NCI-H2081 treated with DMSO at 0.1 percent for 48 hours (cell line): ENCODE results near the gene UPK3A.
A peak's percentile ranks its signal among the peaks of the same experiment; 100 is the strongest.
"Not testable (repeated sequence)": the region's sequence is repeated elsewhere in the genome, so short reads cannot be mapped to it uniquely, and the experiment has no call there.

Experiments used
- DNase-seq: peaks from one replicate; lab custom pipeline; 2025; lab: John Stamatoyannopoulos, UW

Gene UPK3A

DNA sequence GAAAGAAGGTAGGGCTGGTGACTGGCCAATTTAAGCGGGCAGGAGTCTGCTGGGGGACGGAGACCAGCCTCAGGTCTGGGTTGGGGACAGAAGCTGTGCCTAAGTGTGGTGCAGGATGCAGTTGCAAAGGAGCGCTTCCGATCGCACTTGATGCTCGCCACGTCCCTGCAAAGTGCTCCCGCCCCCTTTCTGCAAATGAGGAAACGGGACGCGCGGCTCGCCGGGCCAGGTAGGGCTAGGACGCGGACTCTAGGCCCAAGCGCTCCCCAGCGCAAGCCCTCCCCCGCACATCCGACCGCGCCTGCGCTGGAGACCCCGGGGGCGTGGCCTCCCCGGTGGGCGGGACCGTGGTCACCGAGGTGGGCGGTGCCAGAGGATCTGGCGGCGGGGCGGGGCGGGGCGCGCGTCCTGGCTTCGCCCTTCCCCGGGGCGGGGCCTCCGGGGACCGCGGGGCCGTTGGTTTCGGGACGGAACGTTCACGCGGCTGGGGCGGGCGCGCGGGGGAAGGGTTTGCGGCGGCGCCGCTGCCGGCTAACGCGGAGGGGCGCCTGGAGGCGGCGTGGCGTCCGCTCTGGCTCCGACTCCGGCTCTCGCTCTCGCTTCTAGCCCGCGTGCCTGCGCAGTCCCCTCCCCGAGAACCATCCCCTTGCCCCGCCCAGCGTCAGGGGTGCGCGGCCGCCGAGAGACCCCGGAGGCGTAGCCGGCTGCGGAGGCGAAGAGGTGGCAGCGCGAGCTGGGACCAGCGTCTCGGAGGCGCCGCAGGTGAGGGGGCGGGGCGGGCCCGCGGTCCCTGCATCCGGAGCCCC lies 24.9 kb downstream of the UPK3A start, which contains the start of gene FAM118A:
Gene FAM118A (plus strand): TSS at position 513 of the 806 bp plus-strand sequence. CDS start 12,446 bp downstream, outside the sequence.
- peak; percentile 42 for DNase-seq

DNA sequence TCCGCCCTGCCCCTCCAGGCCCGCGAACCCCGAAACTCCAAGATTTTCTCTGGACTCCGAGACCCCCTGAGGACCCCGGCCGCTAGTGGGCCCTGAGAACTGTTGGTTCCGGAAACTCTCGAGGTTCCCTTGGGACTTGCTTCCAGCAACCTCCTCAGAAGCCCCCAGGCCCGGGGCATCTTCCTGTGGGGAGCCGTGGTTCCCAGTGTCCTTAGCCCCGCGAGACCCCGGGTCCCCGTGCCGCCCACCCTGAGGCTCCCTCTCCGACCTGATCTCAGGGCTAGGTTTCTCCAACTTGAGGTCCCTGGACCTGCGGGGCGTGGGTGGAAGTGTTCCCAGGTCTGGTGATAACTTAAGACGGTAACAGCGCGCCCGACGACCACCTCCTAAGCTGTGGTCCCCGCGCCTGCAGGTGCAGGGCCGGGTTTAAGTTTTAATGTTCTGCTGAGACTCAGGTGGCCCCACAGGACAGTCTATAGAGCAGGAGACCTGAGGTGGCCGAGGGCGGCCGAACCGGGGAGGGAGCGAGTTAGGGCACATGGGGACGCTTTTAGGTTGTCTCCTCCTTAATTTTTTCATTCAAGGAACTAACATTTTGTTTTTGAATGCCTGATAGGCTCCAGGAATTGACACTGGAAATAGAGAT lies 25.7 kb downstream of the UPK3A start:
- no peak for DNase-seq

DNA sequence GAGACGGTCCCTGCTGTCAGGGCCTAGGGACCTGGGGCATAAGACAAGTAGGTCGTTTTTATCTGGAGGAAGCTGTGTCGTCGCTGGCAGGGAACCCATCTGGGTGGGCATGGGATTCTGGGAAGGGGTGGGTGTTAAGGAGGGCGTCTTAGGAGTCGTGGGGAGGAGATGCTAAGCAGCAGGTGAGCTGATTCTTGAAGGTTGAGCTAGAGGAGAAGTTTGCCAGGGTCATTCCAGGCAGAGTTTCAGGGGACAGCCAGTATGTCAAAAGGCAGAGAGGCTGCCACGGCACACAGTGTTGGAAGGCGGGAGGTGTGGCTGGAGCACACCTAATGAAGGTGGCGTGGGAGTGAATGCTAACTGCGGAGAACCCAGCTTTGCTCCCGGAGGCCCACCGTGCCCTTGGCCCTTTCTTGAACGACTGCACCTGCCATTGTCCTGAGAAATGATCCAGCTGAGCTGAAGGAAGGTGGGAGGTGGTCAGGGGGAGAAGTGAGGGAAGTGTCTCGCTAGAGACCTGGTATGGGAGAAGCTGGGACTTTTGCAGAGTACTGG lies 26.3 kb downstream of the UPK3A start:
- no peak for DNase-seq

DNA sequence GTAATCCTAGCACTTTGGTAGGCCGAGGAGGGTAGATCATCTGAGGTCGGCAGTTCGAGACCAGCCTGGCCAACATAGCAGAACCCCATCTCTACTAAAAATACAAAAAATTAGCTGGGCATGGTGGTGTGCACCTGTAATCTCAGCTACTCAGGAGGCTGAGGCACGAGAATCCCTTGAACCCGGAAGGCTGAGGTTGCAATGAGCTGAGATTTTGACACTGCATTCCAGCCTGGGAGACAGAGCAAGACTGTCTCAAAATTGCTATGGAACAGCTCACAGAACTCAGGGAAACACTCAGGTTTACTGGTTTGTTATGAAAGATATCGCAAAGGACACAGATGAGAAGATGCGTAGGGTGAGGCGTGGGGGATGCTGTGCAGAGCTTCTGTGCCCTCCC lies 27.7 kb downstream of the UPK3A start:
- DNase-seq = no peak

DNA sequence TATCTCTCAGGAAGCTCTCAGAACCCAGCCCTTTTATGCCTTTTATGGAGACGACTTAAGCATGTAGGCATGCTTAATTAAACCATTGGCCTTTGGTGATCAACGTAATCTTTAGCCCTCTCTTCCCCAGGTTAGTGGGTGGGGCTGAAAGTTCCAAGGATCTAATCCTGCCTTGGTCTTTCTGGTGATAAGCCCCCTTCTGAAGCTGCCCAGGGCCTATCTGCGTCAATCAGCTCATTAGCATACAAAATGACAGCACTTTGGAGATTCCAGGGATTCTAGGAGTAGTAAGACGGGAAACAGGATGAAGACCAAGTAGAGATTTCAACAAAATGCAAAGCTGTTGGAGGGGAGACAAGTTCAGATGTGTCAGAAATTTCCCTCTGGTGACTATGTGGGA lies 28.1 kb downstream of the UPK3A start:
- no peak for DNase-seq

DNA sequence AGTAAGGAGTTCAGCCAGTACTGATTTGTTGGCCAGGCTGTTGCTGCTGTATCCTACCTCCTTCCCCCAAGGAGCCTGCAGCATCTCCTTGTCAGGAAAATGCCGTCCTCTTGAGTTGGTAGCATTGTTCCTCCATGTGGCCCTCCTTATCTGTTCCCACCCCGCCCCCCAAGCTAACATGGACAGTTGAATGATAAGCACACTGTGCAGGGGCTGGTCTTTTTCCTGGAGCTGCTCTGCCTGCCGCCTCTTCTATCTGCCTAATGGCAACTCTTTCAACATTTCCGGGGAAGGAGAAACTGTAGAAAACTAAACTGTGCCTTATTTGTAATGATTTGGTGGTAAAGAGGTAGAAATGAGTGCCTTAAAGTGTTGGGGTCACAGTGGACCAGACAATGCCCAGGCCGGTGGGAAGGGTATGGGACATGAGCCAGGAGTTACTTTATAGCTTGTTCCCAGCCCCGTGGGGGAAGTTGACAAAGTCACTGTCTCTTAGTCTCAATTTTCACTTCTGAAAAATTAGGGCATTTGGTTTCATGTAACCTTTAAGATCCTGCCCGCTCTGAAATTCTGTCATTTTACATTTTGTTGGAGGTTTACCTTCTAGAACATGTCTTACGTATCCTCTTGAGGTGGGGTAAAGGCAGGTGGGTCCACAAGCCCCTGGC lies 29.4 kb downstream of the UPK3A start:
- DNase-seq = no peak

DNA sequence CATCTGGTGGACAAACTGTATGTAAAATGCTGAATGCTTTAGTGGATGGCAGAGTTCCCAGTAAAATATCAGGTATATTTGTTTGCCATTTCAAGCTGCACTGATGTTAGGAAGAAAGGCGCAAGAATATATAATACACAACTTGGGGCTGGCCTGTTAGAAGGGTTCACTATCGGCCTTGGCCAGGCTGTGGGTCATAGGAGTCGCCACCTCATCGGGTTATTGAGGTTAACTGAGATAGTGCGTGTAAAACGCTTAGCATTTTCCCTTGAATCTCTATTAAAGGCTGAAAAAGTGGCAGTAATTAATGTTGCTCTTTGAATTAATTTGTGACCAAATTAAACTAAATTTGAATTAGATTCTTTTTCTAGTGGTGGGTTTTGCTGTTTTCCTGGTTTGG lies 30.0 kb downstream of the UPK3A start:
- no peak for DNase-seq

DNA sequence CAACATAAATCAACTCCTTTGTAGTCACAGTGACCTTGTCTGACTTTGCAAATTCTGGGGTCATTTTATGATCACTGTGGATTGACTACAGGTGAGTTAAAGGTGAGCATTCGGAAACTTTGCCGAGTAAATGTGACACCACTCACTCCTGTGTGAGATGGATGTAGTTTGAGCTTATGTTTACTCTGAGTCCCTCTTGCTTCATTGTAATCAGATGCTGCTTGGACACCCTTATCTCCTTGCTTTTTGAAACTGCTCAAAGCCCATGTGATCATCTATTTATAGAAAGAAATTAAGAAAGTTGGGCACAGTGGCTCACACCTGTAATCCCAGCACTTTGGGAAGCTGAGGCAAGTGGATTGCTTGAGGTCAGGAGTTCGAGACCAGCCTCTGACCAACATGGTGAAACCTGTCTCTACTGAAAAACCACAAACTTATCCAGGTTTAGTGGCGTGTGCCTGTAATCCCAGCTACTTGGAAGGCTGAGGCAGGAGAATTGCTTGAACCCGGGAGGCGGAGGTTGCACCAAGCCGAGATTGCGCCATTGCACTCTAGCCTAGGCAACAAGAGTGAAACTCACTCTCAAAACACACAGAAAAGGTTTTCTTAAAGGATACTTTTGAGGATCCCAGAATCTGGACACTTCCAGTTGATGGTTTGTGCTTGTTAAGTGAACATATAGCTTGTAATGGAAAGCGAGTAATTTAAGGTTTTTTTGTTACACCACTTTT lies 32.2 kb downstream of the UPK3A start:
- no peak for DNase-seq

DNA sequence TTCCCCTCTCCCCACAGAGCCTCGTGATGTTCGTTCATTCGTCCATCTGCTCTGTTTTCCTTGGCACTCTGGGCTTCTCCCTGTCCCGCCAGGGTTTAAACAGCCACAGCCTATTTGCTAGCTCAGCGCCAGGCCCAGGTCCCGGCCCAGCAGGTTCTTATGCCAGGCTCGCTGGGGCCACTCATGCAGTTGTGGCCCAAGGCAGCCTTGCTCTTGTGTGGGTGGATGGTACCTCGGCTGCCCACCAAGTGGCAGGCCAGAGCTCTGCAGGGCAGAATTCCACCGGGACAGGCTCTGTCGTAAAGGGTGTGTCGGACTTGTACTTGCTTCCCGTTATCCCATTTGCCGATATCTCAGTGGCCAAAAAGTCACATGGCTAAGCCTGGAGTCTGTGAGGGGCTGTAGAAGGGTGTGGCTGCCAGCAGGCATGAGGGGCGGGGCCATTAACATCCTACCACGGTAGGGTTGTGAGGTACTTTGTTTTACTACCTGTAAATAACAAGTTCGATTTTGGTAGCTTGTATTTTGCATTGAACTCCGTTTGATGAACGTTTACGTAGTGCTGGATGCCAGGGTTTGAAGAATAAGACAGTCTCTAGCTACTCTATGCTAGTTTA lies 32.9 kb downstream of the UPK3A start:
- no peak for DNase-seq

DNA sequence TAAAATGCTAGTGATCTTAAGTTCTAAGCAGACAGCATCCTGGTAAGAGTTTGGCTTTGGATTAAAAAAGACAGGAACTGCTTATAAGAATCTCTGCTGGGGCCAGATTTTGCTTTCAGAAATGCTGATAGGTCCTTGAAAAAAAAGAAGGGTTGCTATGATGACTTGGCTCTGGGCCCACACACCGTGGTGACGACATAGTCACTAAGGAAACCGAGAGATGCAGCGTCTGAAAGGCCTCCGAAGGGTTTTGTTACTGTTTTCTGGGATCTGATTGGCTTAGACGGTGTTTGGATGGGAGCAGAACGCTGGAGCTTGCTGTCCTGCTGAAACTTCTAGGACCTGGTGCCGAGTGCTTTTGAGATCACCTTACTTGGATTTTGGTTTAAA lies 33.4 kb downstream of the UPK3A start:
- no peak for DNase-seq

DNA sequence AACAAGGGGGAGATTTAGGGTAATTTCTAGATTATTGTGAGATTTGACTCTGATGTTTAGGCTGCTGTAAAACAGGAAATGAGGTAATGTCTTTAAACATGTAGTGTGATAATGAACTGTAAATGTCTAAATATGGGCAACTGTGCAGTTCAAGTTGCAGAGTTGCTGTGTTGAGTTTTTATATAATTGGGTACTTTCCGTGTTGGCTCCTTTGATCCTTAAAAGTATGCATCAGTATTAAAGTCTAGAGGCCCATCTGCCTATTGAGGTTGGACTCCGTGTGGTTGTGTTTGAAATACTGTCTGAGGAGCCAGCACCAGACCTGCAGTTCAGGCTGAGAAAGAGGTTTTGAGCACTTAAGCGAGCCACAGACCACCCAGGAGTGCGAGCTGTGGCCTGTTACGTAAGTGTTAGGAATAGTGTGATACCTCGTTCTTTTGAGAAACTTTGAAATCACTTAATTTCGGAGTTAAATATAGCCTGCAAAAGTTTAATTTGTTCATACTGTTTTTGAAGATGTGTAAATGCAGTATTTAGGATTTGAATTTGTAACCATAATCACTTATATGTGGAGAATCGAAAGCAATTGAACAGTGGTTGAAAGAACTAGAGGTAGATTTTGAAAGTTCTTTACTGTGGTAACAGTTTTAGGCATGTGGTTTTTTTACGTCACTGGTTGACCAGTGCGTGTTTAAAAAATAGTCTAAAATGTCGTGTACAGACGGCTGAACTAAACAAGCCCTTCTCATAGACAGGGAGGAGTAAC lies 34.0 kb downstream of the UPK3A start:
- no peak for DNase-seq

DNA sequence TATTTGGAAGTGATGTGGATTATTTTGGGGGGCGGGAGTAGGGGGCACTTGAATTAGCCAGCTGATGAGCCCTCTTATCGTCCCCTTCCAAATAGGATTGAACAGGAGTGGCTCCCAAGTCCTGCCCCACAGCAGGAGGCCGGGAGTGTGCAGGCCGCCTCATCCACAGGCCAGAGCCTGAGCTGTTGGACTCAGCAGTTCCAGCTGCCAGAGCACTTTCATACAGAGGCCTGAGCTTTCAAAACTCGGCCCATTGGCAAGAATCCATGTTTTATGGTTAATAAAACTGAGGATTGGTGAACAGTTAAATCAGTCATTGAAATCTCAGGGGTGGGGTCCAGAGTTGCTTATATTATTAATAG lies 34.6 kb downstream of the UPK3A start:
- no peak for DNase-seq

DNA sequence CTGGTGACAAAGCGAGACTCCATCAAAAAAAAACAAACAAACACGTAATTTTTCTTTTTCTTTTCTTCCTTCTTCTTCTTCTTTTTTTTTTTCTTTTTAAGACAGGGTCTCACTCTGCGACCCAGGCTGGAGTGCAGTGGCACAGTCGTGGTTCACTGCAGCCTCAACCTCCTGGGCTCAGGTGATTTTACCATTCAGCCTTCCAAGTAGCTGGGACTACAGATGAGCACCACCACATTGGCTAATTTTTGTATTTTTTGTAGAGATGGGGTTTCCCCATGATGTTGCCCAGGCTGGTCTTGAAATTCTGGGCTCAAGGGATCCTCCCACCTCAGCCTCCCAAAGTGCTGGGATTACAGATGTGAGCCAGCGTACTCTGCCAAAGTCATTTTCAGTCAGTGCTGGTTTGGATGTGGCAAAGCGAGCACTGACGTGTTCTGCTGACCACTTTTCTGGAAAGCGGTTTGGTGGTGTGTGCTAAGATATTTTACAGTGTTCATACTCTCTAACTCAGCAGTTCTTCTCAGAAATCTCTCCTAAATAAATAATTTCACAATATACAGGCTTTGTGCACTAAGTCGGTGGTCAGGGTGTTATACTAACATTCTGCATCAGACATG lies 35.7 kb downstream of the UPK3A start:
- no peak for DNase-seq

DNA sequence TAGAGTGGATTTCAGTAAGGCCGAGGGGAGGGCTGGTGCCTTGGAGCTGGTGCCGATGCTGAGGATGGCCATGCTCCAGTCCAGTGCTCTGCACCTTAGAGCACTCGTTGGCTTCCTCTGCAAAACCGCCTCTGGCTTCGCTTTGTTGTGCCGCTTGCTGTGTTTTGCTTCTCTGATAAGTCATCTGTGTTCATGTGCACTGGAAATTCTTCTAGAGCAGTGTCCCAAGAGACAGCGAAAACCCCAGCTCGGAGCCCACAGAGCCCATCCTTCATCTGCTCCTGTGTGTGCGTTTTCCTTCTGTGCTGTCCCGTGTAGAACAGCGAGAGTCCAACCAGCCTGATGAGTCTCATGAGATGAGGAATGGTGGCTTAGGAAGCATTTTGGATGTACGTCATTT lies 37.1 kb downstream of the UPK3A start:
- DNase-seq = no peak

DNA sequence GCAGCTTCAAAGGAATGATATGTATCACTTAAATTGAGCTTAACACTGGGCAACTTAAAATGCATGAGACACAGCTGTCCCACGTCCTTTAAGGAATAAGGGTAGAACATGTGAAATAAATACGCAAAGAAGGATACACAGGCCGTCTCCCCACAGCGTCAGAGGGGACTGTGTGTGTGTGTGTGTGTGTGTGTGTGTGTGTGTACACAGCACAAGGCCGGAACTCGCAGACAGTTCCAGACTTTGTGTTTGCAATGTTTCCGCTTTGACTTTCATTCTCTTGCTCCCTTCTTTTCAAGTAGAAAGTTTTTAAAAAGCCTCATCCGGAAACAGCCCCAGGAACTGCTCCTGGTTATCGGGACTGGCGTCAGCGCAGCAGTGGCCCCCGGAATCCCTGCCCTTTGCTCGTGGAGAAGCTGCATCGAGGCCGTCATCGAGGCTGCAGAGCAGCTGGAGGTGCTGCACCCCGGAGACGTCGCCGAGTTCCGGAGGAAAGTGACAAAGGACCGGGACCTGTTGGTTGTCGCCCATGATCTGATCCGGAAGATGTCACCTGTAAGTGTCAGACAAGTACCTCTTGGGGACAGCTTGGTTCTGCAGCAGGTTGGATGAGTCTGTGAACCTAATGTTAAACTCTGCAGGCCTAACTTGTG lies 38.2 kb downstream of the UPK3A start:
- no peak for DNase-seq

DNA sequence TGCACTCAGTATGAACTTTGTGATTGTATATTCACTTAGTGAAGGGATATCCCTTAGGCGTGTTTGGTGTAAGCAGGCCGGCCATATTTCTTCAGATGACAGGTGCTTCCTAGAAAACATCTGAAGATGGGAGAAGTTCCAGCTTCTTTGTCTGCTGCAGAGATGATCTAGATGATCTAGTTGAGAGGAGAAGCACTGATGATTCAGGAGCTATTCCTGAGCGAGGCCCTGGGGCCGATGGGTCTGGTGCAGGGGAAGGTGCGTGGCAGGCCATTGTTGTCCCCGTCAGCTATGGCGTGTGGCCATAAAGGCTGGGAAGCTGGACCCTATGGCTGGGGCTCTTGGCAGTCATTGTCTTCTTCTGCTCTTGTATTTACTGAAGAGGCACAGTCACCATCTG lies 38.9 kb downstream of the UPK3A start:
- DNase-seq = no peak

DNA sequence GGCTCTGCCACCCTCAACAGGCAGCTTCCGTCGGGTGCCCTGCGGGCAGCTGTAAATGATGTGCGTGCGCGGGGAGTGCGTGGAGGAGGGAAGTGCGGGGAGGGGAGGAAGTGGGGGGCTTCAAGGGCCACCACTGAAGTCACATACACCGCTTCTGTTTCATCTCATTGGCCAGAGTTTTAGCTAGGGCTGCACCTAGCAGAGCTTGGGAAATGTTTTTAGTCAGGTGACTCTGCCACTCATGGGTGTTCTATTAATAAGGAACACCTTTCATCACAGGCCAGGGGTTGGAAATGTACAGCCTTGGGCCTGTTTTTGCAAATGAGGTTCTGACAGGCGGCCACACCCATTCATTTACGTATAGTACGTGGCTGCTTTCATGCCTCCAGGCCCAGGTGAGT lies 39.6 kb downstream of the UPK3A start:
- no peak for DNase-seq

DNA sequence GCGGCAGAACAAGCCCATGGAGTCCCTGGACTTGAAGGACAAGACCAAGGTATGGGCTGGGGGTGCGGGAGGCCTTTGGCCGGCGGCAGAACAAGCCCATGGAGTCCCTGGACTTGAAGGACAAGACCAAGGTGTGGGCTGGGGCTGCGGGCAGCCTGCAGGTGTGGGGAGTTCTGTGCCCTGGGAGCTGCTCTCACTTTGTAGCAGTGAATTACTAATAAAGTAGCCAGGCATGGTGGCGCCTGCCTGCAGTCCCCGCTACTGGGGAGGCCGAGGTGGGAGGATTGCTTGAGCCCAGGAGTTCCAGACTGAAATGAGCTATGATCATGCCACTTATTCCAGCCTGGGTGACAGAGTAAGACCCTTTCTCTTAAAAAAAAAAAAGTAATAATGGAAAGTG lies 43.5 kb downstream of the UPK3A start:
- not testable (repeated sequence) for DNase-seq

DNA sequence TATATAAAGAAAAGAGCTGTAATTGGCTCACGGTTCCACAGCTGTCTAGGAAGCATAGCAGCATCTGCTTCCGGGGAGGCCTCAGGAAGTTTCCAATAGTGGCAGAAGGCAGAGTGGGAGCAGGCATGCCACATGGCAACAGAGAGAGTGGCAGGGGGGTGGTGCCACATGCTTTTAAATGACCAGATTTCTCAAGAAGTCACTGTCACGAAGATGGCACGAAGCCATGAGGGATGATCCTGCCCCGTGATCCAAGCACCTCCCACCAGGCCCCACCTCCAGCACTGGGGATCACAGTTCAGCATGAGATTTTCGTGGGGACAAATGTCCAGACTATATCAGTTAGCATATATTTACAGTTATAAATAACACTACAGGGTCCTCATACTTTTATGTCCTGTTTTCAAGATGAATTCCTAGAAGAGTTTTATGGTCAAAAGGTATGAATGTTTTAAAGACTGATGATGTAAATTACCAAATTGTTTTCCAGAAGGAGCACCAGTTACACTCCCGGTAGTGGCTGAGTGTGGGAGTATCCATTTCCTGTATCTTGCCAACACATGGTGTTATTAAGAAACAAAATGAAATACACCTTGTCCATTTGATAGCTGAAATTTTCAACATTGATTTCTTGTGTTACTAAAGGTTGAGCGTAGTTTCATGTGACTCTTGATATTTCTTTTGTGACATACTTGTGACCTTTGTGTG lies 44.2 kb downstream of the UPK3A start:
- DNase-seq = no peak
